Measurements from ENCODE around the gene MAD1L1.

- TF ChIP-seq CTCF (IDR thresholded peaks at IDR 0.05) (no peak), POLR2A (IDR thresholded peaks at IDR 0.05) (no peak)
Observed at GRCh38 chr7:2276107-2276506, 43.4 kb upstream of the MAD1L1 start.
